HG03103 (cell line): ENCODE results near the gene GPX2.

ENCODE experiments used
- ATAC-seq: cut with Tn5 transposase; IDR thresholded peaks from one replicate; pipeline ENCODE4 v1.9.1; 2021; ENCODE audit warnings: low read depth; ENCODE audit not compliant: unreplicated experiment

GPX2 gene

DNA sequence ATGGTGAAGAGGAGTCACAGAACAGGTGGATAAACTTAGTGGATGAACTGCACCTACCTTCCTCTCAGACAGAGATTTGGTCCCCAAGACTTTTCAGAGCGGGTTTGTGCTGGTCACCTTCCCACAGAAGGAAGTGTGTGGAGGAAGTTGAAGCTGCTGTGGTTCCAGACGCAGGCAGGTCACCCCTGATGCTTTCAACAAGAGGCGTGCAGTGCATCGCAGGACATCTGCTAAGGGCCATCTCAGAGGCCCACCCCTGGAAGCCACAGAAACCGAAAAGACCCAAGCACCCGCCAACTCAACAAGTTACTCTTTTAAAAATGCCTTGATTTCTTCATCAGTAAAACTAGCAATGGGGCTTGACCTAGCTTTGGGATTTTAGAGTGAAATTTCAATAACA lies 1.0 kb upstream of the GPX2 start:
- no peak for ATAC-seq

DNA sequence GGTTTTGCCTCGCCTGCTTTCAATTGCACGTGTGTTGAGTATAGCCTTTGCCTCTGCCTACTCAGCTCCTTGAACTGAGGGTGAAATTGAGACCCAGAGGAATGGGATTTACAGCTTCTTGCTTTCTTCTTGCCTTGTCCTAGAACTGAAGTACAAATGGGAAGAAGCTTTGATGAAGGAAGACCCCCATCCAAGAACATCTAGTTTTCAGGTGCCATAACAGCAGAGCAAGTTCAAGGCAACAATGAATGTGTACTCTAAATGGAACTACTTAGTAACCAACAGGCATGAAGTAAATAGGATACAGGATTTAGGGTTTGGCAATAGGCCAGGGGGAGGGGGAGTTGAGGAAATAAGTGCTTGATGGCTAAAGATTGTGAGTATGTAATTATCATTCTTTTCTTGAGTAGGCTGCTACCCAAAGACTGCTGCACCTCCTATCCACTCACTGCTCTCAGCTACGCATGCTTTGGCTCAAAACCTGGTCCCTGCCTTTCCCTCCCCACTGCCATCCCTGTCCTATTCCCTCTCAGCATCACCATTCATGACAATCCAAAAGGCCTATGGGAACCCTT lies 2.1 kb downstream of the GPX2 start:
- ATAC-seq: no peak

DNA sequence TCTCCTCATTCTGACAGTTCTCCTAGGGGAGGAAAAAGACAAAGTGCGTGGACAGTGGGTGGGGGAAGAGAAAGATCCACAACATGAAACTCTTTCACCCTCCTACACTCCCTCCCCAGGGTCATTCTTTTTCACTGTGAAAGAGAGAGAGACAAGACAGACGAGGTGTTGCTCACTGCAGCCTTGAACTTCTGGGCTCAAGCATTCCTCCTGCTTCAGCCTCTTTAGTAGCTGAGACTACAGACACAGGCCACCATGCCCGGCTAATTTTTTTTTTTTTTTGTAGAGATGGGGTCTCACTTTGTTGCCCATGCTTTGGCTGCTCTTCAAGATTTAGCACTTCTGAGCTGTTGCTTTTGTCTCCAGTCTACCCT lies 2.7 kb downstream of the GPX2 start:
- ATAC-seq: no peak

DNA sequence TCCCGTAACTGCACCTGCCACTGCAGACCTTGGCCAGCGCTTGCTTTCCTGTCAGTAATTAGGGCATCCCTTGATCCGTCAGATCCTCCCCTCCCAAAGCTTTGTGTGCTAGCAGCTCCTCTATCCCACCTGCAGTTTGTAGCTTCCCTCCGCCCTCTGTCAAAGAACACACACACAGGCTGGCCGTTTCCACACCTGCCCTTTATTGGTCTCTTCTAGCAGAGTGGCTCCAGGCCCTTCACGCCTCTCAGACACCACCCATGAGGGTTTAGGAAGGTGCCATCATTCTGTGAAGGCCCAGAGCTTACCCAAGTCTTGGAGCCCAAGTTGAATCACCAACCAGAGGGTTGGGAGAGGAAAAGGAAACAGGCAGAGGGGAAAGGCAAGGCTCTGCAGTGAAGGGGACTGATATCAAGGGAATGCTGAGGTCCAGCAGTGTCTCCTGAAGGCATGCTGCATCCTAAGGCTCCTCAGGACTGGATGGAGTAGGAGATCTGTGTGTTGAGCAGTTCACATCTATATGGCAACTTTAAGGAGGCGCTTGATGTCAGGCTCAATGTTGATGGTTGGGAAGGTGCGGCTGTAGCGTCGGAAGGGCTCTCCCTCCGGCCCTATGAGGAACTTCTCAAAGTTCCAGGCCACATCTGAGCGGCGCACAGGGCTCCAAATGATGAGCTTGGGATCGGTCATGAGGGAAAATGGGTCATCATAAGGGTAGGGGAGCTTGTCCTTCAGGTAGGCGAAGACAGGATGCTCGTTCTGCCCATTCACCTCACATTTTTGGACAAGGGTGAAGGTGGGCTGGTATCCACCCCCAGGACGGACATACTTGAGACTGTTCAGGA lies 3.4 kb downstream of the GPX2 start:
- no peak for ATAC-seq

DNA sequence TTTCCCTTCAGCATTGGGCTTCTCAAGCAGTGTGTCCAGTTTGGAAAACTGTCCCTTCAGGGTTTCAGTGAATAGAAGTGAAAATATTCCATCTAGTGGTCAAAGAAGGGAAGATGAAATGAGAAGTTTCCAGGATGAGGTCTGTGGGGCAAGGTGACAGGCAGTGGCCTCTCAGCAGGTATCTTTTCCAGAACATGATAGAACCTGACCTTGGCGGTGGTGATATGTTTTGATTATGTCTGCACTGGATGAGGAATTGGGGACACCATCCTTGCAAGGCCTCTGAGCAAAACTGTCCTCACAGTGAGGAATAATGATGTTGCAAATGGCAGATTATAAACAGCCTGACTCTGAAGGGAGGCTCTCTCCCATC lies 4.7 kb downstream of the GPX2 start:
- ATAC-seq: no peak

DNA sequence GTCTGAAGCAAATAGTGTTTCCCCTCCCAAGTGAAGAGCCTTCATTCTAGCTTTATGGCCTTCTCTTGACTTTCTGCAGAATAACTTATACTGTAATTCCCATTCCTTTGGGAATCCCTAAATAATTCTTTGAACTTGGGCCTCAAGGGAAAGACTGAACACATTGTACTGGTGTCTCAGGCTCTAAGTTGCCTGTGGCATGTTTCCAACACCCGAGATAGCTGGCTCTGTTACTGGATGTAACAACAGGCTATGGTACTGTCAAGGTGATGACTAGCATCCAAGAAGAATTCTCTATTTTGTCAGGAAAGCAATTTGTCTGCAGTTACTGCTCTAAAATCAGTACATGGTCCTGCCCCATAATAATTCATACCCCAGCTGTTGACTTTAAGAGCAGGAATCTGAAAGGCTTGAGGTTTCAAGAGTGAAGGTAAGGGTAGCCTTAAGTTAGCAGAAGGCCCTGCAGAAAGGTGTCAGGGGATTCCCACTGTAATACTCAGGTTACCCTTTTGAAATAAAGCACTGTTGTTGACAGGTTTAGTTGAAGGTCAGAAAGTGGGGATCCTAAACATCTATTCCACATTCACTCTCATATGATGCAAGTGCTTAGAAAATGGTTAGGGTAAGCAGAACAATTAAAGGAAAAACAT lies 5.2 kb downstream of the GPX2 start:
- no peak for ATAC-seq

DNA sequence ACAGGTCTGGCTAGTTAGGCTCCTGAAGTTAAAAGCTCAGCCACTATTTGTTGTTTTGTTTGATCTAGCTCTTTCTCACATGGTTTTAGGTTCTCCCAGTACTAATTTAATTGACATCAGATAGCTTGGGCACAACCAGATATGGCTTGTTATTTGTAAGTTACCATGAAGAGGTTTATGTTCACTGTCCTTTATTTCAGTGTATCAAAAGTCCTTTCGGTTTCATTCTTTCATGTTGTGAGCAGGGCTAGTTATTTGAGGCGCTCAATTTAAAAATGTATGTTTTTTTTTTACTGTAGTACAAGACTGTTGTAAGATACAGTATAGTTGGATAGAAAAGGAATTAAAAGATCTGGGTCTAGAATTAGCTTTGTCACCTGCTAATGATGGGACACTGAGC lies 7.0 kb downstream of the GPX2 start:
- no peak for ATAC-seq

DNA sequence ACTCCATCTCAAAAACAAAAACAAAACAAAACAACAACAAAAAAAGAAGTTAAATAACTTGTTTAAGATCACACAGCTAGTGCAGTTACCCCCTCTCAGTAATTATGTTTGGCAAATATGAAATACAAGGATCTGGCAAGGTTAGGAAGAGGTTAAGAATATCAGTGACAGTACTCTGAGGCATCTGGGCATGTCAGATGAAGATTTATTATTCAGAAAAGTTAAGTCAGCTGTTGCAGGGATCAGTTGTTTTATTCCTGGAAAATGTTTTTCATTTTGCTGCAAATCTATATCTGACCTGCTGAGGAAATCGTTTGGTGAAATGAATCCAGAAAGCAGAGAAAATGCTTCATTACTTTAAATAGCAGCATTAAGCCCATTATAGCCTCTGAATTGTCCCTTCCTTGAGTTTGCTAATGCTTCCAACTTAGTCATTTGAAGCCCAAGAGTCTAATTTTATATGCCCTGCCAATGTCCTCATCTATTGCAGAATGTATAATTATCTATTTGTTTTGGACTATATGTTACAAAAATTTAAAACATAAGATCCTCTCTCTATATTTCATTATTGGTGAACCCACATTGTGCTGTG lies 8.1 kb downstream of the GPX2 start:
- ATAC-seq: no peak

DNA sequence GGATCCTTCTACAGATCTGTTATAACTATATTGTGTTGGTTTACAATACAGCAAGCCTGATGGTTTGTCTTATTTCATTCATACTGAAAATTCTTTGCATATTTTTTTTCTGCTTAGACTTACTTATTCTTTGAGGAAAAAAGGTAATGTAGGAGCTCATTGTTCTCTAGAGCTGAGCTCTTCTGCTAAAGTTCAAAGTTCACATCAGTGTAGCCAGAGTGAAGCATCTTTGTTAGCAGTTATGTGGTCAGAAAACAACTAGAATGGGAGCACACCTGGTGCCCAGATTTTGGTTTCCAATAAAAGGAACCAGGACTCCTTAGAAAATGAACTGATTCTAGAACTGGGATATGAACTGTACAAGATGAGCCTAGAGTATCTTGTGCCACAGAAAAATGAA lies 10.3 kb downstream of the GPX2 start:
- no peak for ATAC-seq

DNA sequence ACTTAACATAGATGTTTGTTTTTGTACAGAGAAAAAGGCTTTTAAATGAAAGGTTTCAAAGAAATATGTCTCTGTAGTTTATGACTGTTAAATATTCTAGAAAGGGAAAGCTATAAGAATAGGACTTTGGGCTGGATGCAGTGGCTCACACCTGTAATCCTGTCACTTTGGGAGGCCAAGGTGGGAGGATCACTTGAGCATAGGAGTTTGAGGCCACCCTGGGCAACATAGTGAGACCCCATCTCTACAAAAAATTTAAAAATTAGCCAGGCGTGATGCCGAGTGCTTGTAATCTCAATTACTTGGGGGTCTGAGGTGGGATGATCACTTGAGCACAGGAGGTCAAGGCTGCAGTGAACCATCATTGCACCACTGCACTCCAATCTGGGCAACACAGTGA lies 11.4 kb downstream of the GPX2 start:
- no peak for ATAC-seq

DNA sequence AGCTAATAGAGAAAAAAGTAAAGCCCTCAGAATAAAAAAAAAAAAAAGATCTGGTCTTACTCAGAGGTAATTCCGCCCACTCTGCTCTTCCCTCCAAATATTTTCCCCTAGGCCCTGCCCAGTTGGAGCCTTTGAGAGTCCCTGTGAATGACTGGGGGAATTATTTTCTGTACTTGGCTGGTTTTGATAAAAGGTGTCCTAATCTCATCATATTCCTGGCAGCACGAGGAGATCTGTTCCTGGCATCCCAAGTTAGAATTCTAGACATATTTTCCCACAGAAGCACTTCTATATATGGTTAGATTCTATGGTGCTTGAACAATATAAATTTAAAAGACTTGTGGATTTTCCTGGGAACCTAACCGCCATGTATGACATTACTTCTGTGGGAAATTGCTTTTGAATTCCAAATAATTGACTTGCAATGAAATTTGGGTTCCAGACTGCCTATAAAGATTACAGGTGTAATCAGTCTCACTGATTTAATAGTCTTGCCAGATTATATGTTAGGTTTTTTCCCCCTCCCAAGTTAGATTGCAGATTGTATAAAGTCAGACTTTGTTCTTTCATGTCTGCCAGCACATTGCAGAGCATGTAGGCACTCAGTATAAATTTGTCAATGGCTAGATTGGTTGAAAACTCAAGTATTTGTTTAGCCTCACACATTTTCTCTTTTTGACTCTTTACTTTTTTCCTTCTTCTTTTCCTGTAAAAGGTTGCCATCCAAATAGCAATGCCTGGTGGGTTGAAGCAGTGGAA lies 12.3 kb downstream of the GPX2 start:
- ATAC-seq: no peak

DNA sequence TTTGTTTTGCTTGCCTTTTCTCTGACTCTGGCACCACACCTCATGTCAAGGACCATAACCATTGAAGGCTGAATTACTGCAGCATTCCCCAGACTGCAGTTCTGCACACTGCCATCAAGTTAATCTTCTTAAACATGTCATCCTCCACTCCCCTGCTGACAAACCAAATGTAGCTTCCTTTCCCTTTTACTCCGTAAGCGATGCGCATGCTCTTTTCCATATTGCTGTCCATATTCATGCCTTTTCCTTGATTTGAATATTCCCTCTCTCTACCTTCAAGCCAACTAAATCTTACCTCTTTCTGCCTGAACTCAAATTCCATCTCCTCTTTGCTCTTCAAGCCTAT lies 13.6 kb downstream of the GPX2 start:
- ATAC-seq: no peak

DNA sequence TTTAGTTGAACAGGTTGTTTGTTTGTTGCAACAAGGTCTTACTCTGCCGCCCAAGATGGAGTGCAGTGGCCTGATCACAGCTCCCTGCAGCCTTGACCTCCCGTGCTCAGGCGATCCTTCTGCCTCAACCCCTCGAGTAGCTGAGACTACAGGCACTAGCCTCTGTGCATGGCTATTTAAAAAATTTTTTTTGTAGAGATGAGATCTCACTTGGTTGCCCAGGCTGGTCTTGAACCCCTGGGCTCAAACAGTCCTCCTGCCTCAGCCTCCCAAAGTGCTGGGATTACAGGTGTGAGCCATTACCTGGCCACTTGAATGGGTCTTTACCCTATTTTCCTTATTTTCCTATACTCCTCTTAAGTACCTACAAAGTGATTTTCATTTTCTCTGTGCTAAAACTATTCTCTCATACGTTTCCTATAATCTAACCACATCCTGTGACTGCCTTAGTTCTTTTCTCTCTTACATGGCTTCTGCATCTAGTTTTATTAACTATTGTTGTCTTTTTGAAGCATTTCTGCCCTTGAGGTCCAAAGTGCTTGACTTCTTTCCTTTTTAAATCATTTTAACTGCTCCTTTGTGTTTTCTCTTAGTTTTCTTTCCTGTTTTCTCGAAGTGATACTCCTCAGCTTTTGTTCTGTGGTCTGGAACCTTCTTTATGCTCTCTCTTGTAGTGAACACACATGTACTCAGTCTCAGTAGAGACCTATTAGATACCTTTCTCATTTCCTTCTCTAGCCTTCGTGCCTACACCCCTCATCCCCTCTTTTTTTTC lies 14.1 kb downstream of the GPX2 start:
- ATAC-seq: no peak

DNA sequence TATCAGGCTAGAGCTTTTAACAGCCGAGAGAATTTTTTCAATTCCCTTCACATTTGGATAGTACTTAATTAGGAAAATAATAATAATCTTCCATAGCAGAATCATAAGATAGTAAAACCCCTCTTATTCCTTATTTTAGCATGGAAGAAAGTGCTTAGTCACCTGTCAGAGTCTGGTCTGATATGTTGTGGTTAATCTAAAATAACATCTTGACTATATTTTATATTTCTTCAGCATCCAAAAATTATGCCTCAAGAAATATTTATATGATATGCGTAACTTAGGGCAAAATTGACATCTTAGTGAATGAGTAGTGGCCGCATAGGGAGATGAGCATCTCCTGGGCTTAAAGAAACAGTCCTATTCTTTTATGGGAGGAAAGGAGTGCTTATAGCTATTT lies 15.5 kb downstream of the GPX2 start:
- ATAC-seq: no peak

DNA sequence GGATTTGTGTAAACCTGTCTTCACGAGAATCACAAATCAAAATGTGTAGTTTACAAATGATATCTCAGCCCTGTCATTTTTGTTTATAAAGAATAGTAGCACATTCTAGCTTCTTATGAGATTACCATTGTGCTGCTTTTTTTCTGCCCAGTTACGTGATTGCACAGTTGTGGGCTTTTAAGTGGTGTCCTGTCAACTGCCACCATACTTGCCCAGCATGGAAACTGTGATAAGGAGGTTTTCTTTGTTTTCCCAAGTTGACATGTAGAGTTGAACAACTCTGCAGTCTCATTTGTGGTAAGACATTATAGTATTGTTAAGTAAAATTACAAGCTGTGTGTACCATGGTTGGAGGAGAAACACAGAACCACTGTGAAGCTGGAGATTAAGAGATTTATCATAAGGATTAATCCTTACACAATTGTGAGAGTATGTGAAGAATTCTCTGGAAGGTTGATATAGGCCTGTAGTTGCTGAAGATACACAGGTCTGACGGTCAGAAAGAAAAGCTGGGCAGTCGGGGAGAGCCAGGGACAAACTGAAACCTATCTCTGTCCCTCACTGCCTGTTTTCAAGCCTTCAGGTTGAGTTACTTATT lies 16.0 kb downstream of the GPX2 start:
- ATAC-seq: no peak

DNA sequence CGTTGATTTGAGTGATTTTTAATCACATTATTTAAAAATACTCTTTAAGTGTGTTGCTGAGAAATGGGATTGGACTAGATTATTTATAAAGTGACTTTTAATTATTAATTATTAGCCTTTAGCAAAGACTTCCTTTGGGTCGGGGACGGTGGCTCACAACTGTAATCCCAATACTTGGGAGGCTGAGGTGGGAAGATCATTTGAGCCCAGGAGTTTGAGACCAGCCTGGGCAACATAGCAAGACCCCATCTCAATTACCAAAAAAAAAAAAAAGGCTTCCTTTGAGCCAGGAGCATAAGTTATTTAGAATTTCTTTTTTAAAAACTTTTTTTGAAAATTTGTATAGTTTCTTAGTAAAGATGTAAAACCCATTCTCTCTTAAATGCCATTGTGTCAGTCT lies 19.5 kb downstream of the GPX2 start:
- ATAC-seq: no peak

DNA sequence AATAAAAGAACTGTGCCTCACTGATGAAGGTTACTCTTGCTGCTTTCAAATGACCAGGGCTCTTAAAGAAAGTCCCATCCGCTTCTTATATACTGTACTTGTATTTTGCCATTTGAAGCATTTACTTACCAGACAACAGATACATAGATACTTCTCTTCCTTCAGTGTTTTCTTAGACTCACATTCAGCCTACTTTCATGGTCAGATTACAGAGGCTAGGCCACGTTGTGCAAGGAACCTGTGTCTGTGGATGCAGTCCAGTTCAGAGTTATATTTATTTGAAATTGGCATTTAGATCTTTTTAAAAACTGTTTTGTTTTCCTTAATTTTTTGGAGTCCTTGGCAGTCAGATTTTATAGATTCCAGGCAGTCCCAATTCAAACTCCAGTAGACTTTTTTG lies 22.1 kb downstream of the GPX2 start:
- no peak for ATAC-seq

DNA sequence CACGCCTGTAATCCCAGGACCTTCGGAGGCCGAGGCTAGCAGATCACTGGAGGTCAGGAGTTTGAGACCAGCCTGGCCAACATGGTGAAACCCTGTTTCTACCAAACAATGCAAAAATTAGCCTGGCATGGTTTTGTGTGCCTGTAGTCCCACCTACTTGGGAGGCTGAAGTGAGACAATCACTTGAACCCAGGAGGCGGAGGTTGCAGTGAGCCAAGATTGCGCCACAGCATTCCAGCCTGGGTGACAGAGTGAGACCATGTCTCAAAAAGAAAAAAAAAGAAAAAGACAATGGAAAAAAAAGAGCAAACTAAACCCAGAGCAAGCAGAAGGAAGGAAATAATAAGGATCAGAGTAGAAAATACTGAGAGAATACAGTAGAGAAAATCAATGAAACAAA lies 22.9 kb downstream of the GPX2 start:
- no peak for ATAC-seq

DNA sequence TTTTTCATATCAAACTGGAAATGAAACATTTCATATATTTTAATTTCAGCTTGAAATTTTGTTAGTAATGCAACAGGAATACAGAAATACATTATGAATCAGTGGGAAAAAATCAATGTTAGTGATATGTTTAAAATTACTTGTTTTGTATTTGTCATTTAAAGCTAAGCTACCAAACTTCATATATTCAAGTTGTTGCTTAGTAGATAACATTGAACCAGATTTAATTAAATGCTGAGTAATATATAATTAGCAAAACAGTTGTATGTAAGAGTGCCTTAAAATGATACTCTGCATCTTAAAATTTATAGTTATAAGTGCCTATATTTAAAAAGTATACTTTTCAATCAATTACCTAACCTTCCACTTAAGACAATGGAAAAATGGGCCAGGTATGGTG lies 23.3 kb downstream of the GPX2 start:
- no peak for ATAC-seq

DNA sequence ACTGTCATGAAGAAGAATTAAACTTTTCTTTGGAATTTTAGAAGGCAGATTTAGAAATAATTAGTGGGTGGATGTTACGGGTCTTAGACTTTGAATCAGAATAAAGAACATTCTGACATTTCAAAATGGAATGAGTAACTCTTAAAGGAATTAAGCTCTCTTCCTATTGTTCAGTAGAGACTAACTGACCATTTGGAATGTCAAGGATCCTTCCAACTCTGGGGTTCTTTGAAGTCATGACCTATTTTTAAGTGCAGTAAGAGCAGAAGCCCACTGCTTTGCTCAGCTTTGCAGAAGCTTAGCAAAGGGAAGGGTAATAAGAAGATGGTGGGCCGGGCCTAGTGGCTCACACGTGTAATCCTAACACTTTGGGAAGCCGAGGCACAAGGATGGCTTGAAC lies 24.3 kb downstream of the GPX2 start:
- ATAC-seq: no peak
